NCI-H1092 treated with DMSO at 0.1 percent for 48 hours (cell line): ENCODE measurements around the gene CERS6.
"Not testable (repeated sequence)": the region's sequence is repeated elsewhere in the genome, so short reads cannot be mapped to it uniquely, and the experiment has no call there.

Source experiments
- DNase-seq: peaks from one replicate; lab custom pipeline; 2025; lab: John Stamatoyannopoulos, UW

Gene CERS6

DNA sequence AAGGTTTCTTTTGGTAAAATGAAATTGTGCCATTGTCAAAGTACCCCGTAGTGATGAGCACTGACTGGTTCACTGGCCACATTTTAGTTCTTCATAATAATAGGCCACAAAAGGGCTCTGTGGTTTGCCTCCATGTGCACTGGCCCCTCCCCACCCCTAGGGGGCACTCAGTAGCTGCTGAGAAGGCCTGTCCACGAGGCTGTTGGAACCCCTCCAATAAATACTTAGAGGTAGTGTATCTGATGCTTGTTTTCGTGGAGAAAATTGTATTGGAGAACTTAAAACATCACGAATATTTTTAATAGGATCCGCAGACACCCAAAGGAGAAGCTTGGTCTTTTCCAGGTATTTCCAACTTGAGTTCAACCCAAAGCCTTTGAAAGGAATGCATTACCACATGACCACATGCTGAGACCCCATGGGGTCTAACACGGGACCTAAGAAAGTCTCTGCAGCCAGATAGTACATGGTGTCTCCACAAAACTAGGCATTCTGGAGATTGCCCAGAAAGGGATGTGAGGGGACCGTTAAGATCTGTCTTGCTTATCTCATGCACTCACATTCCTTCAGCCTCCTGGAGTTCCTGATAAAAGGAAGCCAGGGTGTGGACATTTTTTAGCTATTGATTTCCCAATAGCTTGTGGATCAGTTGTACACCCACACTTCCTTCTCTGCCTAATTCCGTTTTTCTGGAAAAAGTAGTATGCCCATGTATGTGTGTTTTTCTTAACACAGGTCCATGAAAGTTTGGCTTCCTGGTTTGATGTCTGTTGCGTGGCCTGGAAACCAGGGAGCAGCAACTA lies 317.8 kb downstream of the CERS6 start:
- peak; percentile 4 for DNase-seq

DNA sequence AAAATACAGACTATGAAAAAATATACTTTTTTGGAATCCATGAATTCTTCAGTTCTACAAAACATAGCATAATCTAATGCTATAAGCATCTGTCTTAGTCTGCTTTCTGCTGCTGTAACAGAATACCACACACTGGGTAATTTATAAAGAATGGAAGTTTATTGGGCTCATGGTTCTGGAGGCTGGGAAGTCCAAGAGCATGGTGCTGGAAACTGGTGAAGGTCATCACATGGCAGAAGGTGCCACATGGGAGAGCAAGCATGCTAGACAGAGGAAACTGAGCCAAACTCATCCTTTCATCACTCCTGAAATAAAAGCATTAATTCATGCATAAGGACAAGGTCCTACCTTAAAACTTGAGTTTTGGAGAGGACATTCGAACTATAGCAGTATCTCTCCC lies 319.8 kb downstream of the CERS6 start:
- DNase-seq, result no peak

DNA sequence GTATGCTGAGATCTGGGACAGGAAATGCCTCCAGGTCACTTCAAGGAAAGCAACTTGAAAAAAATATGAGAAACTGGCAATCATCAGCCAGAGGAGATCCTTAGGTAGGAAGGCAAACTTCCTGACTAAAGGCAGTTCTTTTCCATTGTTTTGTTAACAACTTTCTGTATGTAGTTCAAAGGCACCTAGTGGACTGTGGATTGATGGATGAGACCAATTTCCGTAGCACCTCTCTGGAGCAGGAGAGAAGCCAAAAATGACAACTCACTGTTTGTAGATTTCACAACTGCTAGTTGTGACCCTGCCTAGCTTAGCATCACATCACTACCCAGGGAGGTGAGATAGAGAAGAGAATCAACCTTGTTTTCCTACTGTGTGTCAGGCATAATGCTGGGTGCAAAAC lies 324.6 kb downstream of the CERS6 start:
- DNase-seq, result no peak

- no peak for DNase-seq
These were observed 325.2 kb downstream of the CERS6 start for GRCh38 chr2:168781191-168781817.

- DNase-seq, result no peak
These were observed 326.2 kb downstream of the CERS6 start for GRCh38 chr2:168782271-168782670.

- no peak for DNase-seq
These were observed 328.9 kb downstream of the CERS6 start for GRCh38 chr2:168784993-168785392.

- no peak for DNase-seq
These were observed 331.2 kb downstream of the CERS6 start for GRCh38 chr2:168787098-168787781.

DNA sequence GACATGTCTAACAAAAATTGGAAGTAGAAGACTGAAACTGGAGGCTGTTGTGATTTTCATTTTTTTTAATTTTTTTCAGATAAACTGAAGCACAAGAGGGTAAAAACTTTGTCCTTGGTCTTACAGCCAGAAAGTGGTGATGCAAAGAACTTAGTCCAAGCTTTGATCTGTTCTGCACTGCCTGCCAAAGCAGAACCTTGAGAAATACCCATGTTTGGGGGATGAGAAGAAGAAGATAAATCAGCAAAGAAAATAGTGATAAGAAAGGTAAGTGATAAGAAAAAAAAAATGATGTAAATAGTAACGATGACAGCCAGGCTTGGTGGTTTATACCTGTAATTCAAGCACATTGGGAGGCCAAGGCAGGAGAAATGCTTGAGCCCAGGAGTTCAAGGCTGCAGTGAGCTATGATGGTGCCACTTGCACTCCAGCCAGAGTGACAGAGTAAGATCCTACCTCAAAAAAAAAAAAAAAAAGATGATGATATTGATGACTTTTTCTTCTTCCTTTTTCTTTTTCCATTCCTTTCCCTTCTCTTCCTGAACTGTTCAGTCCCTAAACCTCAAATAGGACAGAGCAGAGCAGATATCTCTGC lies 331.8 kb downstream of the CERS6 start:
- DNase-seq, result no peak

DNA sequence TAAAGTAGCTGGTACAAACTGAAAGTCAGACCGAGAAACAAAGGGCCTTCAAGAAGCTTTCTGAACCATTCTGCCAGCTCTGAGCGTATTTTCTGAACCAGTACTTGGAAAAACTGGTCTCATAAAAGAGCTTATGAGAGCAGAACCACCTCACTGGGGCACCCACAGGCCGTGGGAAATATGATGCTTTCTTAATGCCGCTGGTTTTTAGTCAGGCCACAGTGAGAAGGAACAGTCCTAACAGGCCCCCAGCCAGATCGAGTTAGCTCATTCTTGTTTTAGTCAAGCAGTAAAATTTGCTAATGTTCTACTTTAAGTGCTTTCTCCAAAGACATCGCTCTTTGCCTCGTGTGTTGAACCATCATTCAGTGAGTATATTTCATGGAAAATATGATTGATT lies 333.7 kb downstream of the CERS6 start:
- no peak for DNase-seq

DNA sequence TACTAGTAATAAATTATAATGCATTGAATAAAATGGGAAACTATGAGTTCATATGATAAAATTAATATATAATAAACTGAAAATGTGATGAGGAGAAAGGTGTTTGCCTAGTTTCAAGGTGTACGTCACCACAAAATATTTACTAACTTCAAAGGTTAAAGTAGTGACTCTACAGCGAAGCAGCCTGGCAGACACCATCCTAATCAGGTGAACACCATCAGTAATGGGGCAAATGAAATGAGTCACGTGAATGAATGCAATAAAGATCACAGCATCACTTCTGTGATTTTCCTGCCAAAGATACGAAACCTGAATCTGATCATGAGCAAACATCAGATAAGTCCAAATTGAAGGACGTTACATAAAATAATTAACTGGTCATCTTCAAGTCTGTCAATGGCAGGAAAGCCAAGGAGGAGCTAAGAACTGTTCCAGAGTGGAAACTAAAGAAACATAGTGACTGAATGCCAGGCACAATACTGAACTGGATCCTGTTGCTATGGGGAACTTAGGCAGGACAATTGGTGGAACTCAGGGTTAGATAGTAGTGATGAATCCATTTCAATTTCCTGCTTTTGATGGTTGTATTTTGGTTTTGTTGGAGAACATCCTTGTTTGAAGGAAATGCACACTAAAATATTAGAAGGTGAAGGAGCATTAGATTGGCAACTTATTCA lies 334.3 kb downstream of the CERS6 start:
- DNase-seq, result no peak

- not testable (repeated sequence) for DNase-seq
These were observed 335.1 kb downstream of the CERS6 start for GRCh38 chr2:168791140-168791539.

DNA sequence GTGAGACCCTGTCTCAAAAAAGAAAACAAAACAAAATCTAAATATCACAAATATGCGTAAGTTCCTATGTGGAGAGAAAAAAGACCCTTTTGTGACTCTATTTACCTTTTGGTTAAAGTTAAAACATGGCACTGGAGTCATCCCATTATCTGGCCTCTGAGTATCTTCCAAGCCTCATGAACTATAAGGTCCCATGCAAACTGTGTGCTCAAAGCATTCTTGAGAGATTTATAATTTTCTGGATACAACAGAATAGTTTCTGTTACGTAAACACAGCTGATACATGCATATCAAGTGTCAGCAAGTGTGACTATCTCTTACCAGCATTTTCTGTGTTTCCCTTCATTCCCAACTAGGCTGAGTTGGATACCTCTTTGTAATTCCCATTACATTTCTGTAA lies 337.5 kb downstream of the CERS6 start:
- DNase-seq, result no peak

DNA sequence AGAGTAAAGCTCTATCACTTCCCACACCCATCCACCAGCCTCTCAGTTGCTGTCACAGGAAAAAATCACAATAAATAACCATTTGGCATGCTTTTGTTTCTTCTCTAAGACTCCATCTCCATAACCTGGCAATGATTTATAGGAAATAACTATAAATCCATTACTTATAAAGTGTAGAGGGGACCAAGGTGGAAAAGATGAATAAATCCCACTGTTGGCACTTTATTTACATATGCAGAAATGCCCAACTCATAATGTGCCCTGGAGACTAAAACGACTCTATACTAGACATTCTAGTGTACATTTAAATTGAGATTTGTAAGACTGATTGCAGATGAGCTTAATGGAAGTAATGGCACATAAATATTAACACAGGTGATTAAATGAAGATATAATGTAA lies 338.9 kb downstream of the CERS6 start:
- no peak for DNase-seq

GRCh38 chr2:168796090-168796577 lies 340.1 kb downstream of the CERS6 start:
- DNase-seq, result no peak

DNA sequence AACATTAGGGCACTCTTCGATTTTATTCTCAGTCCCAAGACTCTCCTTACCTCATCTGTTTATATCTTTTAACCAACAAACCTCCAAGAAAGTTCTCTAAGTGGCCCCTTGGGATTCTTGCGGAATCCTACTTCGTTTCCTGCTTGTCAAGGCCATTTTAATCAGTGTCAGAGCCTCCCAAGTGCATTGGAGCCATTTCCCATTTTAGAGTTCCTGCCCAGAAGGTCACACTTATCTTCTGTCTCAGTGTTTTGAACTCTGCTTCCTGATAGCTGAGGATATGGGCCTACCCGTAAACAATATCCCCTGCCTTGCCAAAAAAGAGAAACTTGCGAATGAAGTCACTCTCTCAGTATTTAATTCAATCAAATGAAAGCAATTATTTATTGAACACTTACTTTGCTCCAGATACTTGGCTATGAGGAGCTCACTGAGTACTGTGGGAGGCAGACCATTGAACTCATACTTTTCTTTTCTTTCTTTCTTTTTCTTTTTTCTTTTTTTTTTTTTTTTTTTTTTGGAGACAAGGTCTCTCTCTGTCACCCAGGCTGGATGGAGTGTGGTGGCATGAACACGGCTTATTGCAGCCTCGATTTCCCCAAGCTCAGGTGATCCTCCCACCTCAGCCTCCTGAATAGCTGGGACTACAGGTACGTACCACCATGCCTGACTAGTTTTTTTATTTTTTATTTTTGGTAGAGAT lies 340.7 kb downstream of the CERS6 start:
- no peak for DNase-seq

- DNase-seq, result no peak
These were observed 341.2 kb downstream of the CERS6 start for GRCh38 chr2:168797286-168797655.

DNA sequence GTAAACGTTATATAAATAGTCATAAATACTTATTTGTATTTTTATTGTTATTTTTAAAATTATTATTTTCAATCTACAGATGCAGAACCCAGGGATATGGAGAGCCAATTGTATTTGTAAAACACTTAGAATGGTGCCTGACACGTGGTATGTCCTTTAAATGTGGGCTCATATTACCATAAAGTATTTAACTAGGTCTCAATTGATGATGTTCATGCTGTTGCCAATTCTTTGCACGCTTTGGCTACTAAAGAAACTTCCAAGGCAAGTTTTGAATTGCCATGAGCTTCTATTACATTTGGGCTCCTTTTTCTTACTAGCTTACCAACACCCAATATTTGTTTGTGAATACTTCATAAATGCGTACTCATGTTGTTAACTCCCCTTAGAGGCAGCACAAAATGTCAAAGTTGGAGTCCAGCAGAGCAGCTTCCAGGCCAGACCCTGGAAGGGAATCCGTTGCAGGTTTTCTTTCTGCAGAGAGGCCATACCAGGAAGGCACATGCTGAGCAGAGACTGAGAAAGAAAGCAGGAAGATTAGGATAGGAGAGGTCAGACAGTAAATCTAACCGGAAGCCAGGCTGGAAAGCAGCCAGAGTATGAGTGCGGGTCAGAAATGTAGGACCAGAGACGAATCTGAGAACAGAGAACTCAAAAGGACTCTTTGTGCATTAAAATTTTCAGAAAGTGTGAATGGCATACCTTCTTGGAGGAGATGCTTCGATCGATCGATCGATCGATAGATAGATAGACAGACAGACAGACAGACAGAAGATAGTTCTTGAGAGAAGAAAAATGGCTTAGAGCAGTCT lies 342.2 kb downstream of the CERS6 start:
- no peak for DNase-seq

DNA sequence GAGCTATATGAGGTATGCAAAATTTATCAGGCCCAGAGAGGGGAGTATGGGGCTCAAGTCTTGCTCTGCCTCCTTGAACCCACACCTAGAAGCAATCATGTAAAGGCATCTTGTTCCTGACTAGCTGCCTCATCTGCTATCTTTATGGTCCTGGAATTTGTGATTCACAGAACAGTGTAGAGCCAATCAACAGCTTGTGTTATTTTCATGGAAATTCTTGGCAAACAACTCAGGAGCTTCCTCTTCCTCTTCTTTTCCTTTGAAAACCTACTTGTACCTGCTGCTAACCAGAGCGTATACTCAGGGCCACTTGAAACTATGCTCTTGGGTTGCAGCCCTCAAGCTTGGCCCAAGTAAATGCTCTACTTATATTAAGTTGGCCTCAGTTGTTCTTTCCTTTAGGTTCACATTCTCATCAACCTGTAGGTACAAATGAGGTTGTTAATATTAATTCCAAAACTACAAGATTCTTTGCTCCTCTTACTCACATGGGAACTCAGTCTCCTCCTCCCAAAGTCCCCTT lies 342.9 kb downstream of the CERS6 start:
- no peak for DNase-seq

- DNase-seq, result no peak
These were observed 345.4 kb downstream of the CERS6 start for GRCh38 chr2:168801471-168801870.
